Activated naive CD8-positive, alpha-beta T cell treated with anti-CD3 and anti-CD28 coated beads for 36 hours (primary cell): Measurements from ENCODE around the gene DISP3. TPM values are rescaled to one million over a fixed set of nuclear protein-coding genes. Genes with fewer than 3 reads are reported as not detected.

Experiments
- DNase-seq: peaks from one replicate; pipeline ENCODE4 v3.0.0; 2021
- H3K27ac Mint-ChIP-seq: one replicate; pipeline ENCODE4 v1.8.0; 2022; ENCODE audit warnings: mild to moderate bottlenecking, moderate library complexity, mixed read lengths
- H3K27me3 Mint-ChIP-seq: one replicate; pipeline ENCODE4 v1.8.0; 2022; ENCODE audit warnings: mild to moderate bottlenecking, mixed read lengths
- H3K36me3 Mint-ChIP-seq: one replicate; pipeline ENCODE4 v1.8.0; 2021; ENCODE audit warnings: mild to moderate bottlenecking, mixed read lengths
- H3K4me1 Mint-ChIP-seq: one replicate; pipeline ENCODE4 v1.8.0; 2021; ENCODE audit warnings: mixed read lengths
- H3K4me3 Mint-ChIP-seq: one replicate; pipeline ENCODE4 v1.8.0; 2022; ENCODE audit warnings: mild to moderate bottlenecking, moderate library complexity, mixed read lengths
- H3K9me3 Mint-ChIP-seq: one replicate; pipeline ENCODE4 v1.8.0; 2022; ENCODE audit warnings: mixed read lengths
- total RNA-seq, 2 experiments: library from RNA; stranded (reverse); gene quantifications; one replicate each; pipeline ENCODE4 v1.2.3, GENCODE V29; 2021

DISP3 gene
- total RNA-seq, 2 experiments from 2014 or later: 0.20 to 0.58 TPM

GRCh38 chr1:11550664-11551283, 71.8 kb downstream of the DISP3 start:
- H3K27me3 Mint-ChIP-seq: peaks cover 67% of the 10 kb centered on the region
- H3K27ac Mint-ChIP-seq: no peak overlapping the region
- H3K36me3 Mint-ChIP-seq: no peaks in the 10 kb centered on the region
- peaks cover 3% of the 10 kb centered on the region for H3K4me1 Mint-ChIP-seq
- H3K4me3 Mint-ChIP-seq: no peak overlapping the region
- DNase-seq: peak; percentile 38
- H3K9me3 Mint-ChIP-seq: no peaks in the 10 kb centered on the region

GRCh38 chr1:11558276-11558675, 79.3 kb downstream of the DISP3 start:
- Mint-ChIP-seq H3K4me3 (no peak overlapping the region), H3K4me1 (no peaks in the 10 kb centered on the region), H3K27me3 (peaks cover 71% of the 10 kb centered on the region), H3K27ac (no peak overlapping the region), H3K9me3 (no peaks in the 10 kb centered on the region), H3K36me3 (no peaks in the 10 kb centered on the region)
- no peak for DNase-seq

GRCh38 chr1:11558871-11559590, 80.1 kb downstream of the DISP3 start:
- no peak overlapping the region for H3K4me3 Mint-ChIP-seq
- DNase-seq: no peak

GRCh38 chr1:11559591-11559970, 80.6 kb downstream of the DISP3 start:
- no peak overlapping the region for H3K27ac Mint-ChIP-seq
- no peaks in the 10 kb centered on the region for H3K9me3 Mint-ChIP-seq
- no peaks in the 10 kb centered on the region for H3K36me3 Mint-ChIP-seq
- H3K27me3 Mint-ChIP-seq: peaks cover 61% of the 10 kb centered on the region
- no peaks in the 10 kb centered on the region for H3K4me1 Mint-ChIP-seq
- H3K4me3 Mint-ChIP-seq: no peak overlapping the region
- DNase-seq: no peak

More at GRCh38 chr1:11558871-11559590, 80.1 kb downstream of the DISP3 start:
- H3K27ac Mint-ChIP-seq: no peak overlapping the region
- no peaks in the 10 kb centered on the region for H3K4me1 Mint-ChIP-seq
- H3K27me3 Mint-ChIP-seq: peaks cover 64% of the 10 kb centered on the region
- no peaks in the 10 kb centered on the region for H3K9me3 Mint-ChIP-seq
- H3K36me3 Mint-ChIP-seq: no peaks in the 10 kb centered on the region

- Mint-ChIP-seq H3K27me3 (peaks cover 57% of the 10 kb centered on the region), H3K36me3 (no peaks in the 10 kb centered on the region), H3K4me3 (no peak overlapping the region)
Measured at GRCh38 chr1:11560061-11560460, 81.1 kb downstream of the DISP3 start.

GRCh38 chr1:11561740-11562139, 82.8 kb downstream of the DISP3 start:
- Mint-ChIP-seq H3K27me3 (peaks cover 49% of the 10 kb centered on the region), H3K27ac (no peak overlapping the region), H3K4me3 (no peak overlapping the region), H3K4me1 (peaks cover 4% of the 10 kb centered on the region), H3K36me3 (no peaks in the 10 kb centered on the region), H3K9me3 (no peaks in the 10 kb centered on the region)
- no peak for DNase-seq

More at GRCh38 chr1:11560061-11560460, 81.1 kb downstream of the DISP3 start:
- Mint-ChIP-seq H3K9me3 (no peaks in the 10 kb centered on the region), H3K4me1 (peaks cover 1% of the 10 kb centered on the region), H3K27ac (no peak overlapping the region)
- no peak for DNase-seq

- Mint-ChIP-seq H3K4me1 (peaks cover 4% of the 10 kb centered on the region), H3K4me3 (no peak overlapping the region), H3K27me3 (peaks cover 40% of the 10 kb centered on the region), H3K36me3 (no peaks in the 10 kb centered on the region), H3K9me3 (no peaks in the 10 kb centered on the region), H3K27ac (no peak overlapping the region)
- DNase-seq: no peak
Measured at GRCh38 chr1:11562664-11563063, 83.7 kb downstream of the DISP3 start.

- Mint-ChIP-seq H3K4me3 (no peak overlapping the region), H3K36me3 (no peaks in the 10 kb centered on the region), H3K9me3 (no peaks in the 10 kb centered on the region), H3K4me1 (peaks cover 4% of the 10 kb centered on the region), H3K27ac (no peak overlapping the region), H3K27me3 (peaks cover 31% of the 10 kb centered on the region)
- no peak for DNase-seq
Measured at GRCh38 chr1:11563560-11564069, 84.7 kb downstream of the DISP3 start.

- H3K4me1 Mint-ChIP-seq: peaks cover 4% of the 10 kb centered on the region
- H3K27ac Mint-ChIP-seq: no peak overlapping the region
- no peaks in the 10 kb centered on the region for H3K36me3 Mint-ChIP-seq
- peaks cover 28% of the 10 kb centered on the region for H3K27me3 Mint-ChIP-seq
- DNase-seq: no peak
- H3K4me3 Mint-ChIP-seq: no peak overlapping the region
- no peaks in the 10 kb centered on the region for H3K9me3 Mint-ChIP-seq
Measured at GRCh38 chr1:11564237-11564636, 85.3 kb downstream of the DISP3 start.

GRCh38 chr1:11566042-11566850, 87.3 kb downstream of the DISP3 start:
- no peaks in the 10 kb centered on the region for H3K36me3 Mint-ChIP-seq
- H3K27me3 Mint-ChIP-seq: peaks cover 27% of the 10 kb centered on the region

GRCh38 chr1:11567244-11568065, 88.5 kb downstream of the DISP3 start:
- H3K27ac Mint-ChIP-seq: no peak overlapping the region
- no peak overlapping the region for H3K4me3 Mint-ChIP-seq
- no peaks in the 10 kb centered on the region for H3K9me3 Mint-ChIP-seq
- peaks cover 28% of the 10 kb centered on the region for H3K27me3 Mint-ChIP-seq
- H3K4me1 Mint-ChIP-seq: peaks cover 4% of the 10 kb centered on the region
- no peak for DNase-seq
- H3K36me3 Mint-ChIP-seq: no peaks in the 10 kb centered on the region

More at GRCh38 chr1:11566042-11566850, 87.3 kb downstream of the DISP3 start:
- Mint-ChIP-seq H3K27ac (no peak overlapping the region), H3K4me1 (peaks cover 4% of the 10 kb centered on the region), H3K4me3 (no peak overlapping the region), H3K9me3 (no peaks in the 10 kb centered on the region)
- DNase-seq: no peak

- Mint-ChIP-seq H3K36me3 (no peaks in the 10 kb centered on the region), H3K9me3 (no peaks in the 10 kb centered on the region), H3K4me3 (no peak overlapping the region), H3K4me1 (peaks cover 4% of the 10 kb centered on the region), H3K27me3 (peaks cover 24% of the 10 kb centered on the region), H3K27ac (no peak overlapping the region)
- no peak for DNase-seq
Measured at GRCh38 chr1:11568687-11569086, 89.7 kb downstream of the DISP3 start.

GRCh38 chr1:11569551-11569950, 90.6 kb downstream of the DISP3 start:
- no peak for DNase-seq
- H3K27ac Mint-ChIP-seq: no peak overlapping the region
- H3K27me3 Mint-ChIP-seq: peaks cover 21% of the 10 kb centered on the region
- H3K4me1 Mint-ChIP-seq: peaks cover 4% of the 10 kb centered on the region
- H3K9me3 Mint-ChIP-seq: no peaks in the 10 kb centered on the region
- H3K4me3 Mint-ChIP-seq: no peak overlapping the region
- H3K36me3 Mint-ChIP-seq: no peaks in the 10 kb centered on the region

GRCh38 chr1:11569954-11570353, 91.0 kb downstream of the DISP3 start:
- DNase-seq: no peak
- no peak overlapping the region for H3K27ac Mint-ChIP-seq
- H3K36me3 Mint-ChIP-seq: no peaks in the 10 kb centered on the region
- H3K4me3 Mint-ChIP-seq: no peak overlapping the region
- no peaks in the 10 kb centered on the region for H3K9me3 Mint-ChIP-seq
- peaks cover 20% of the 10 kb centered on the region for H3K27me3 Mint-ChIP-seq
- peaks cover 4% of the 10 kb centered on the region for H3K4me1 Mint-ChIP-seq
